Ishikawa (cell line): ENCODE data around the gene TM2D1.

Experiments
- CEBPB ChIP-seq: IDR thresholded peaks from 2 replicates; pipeline ENCODE4 v1.6.1; 2012
- CREB1 ChIP-seq: IDR thresholded peaks from 2 replicates; pipeline ENCODE4 v1.6.1; 2012; ENCODE audit warnings: low read depth
- EGR1 ChIP-seq: IDR thresholded peaks from 2 replicates; pipeline ENCODE4 v1.6.1; 2012
- EP300 ChIP-seq: IDR thresholded peaks from 2 replicates; pipeline ENCODE4 v1.6.1; 2012; ENCODE audit warnings: borderline replicate concordance
- FOXM1 ChIP-seq: IDR thresholded peaks from 2 replicates; pipeline ENCODE4 v1.6.1; 2012; ENCODE audit warnings: low read depth, borderline replicate concordance
- NFIC ChIP-seq: IDR thresholded peaks from 2 replicates; pipeline ENCODE4 v1.6.1; 2012
- RAD21 ChIP-seq: IDR thresholded peaks from 2 replicates; pipeline ENCODE4 v1.6.1; 2012; ENCODE audit warnings: low read depth
- TAF1 ChIP-seq: IDR thresholded peaks from 2 replicates; pipeline ENCODE4 v1.6.1; 2012; ENCODE audit warnings: low read depth, mild to moderate bottlenecking
- TCF12 ChIP-seq: IDR thresholded peaks from 2 replicates; pipeline ENCODE4 v1.6.1; 2012; ENCODE audit warnings: low read depth
- TEAD4 ChIP-seq: IDR thresholded peaks from 2 replicates; pipeline ENCODE4 v1.6.1; 2012
- YY1 ChIP-seq: IDR thresholded peaks from 2 replicates; pipeline ENCODE4 v1.6.1; 2012; ENCODE audit warnings: low read depth
- ZBTB7A ChIP-seq: IDR thresholded peaks from 2 replicates; pipeline ENCODE4 v1.6.1; 2012; ENCODE audit warnings: low read depth
- TF ChIP-seq, protein P1 (sequence below): IDR thresholded peaks from 2 replicates; pipeline ENCODE4 v1.6.1; 2012; ENCODE audit warnings: low read depth, mild to moderate bottlenecking
- TF ChIP-seq, protein P2 (sequence below): IDR thresholded peaks from 2 replicates; pipeline ENCODE4 v1.6.1; 2012
- TF ChIP-seq, protein P3 (sequence below): IDR thresholded peaks from 2 replicates; pipeline ENCODE4 v1.6.1; 2012

Gene TM2D1

DNA sequence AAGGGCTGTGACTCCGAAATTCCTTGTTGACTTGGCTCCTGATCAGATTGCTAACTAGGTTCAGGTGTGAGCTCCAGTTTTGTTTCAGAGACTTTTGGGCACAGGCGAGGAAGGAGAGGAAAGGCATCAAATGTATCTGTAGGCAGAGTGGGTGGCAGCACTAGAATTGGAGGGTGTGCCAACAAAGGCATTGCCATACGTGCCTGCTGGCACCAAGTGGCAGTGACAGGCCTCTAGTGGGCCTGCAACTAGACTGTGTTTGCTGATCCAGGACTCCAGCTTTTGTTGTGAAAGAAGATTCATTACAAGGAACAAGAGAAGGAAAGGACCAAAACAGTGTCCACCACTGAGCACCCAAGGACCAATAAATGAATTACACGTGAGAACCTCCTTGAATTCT is 79.5 kb downstream of the TM2D1 start:
- TF ChIP-seq EGR1, result no peak
- TF ChIP-seq, protein P1, sequence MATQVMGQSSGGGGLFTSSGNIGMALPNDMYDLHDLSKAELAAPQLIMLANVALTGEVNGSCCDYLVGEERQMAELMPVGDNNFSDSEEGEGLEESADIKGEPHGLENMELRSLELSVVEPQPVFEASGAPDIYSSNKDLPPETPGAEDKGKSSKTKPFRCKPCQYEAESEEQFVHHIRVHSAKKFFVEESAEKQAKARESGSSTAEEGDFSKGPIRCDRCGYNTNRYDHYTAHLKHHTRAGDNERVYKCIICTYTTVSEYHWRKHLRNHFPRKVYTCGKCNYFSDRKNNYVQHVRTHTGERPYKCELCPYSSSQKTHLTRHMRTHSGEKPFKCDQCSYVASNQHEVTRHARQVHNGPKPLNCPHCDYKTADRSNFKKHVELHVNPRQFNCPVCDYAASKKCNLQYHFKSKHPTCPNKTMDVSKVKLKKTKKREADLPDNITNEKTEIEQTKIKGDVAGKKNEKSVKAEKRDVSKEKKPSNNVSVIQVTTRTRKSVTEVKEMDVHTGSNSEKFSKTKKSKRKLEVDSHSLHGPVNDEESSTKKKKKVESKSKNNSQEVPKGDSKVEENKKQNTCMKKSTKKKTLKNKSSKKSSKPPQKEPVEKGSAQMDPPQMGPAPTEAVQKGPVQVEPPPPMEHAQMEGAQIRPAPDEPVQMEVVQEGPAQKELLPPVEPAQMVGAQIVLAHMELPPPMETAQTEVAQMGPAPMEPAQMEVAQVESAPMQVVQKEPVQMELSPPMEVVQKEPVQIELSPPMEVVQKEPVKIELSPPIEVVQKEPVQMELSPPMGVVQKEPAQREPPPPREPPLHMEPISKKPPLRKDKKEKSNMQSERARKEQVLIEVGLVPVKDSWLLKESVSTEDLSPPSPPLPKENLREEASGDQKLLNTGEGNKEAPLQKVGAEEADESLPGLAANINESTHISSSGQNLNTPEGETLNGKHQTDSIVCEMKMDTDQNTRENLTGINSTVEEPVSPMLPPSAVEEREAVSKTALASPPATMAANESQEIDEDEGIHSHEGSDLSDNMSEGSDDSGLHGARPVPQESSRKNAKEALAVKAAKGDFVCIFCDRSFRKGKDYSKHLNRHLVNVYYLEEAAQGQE, result no peak
- TF ChIP-seq FOXM1, result no peak
- no peak for TF ChIP-seq ZBTB7A
- TF ChIP-seq RAD21, result no peak
- TF ChIP-seq, protein P2, sequence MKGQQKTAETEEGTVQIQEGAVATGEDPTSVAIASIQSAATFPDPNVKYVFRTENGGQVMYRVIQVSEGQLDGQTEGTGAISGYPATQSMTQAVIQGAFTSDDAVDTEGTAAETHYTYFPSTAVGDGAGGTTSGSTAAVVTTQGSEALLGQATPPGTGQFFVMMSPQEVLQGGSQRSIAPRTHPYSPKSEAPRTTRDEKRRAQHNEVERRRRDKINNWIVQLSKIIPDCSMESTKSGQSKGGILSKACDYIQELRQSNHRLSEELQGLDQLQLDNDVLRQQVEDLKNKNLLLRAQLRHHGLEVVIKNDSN, result no peak
- TF ChIP-seq TAF1, result no peak
- no peak for TF ChIP-seq YY1
- TF ChIP-seq NFIC, result no peak
- no peak for TF ChIP-seq TEAD4
- TF ChIP-seq TCF12, result no peak

DNA sequence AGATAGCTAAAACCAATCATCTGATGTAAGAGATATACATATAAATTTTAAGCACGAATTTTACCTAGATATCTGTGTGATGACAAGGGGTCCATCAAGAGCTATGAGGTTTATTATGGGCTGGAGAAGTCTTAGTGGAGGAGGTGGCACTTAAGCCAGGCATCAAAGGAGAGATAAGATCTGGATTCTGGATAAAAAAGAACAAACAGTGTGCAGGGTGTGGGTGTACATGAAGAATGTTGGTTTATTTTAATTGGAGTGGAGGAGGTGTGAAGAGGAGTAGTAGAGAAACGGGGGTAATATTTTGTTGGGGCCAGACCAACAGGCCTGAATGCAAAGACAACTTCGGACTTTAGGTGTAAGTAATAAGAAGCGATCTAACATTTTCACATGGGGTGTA is 80.6 kb downstream of the TM2D1 start:
- TF ChIP-seq RAD21 (no peak), YY1 (no peak), FOXM1 (no peak)
- TF ChIP-seq, protein P1, result no peak

DNA sequence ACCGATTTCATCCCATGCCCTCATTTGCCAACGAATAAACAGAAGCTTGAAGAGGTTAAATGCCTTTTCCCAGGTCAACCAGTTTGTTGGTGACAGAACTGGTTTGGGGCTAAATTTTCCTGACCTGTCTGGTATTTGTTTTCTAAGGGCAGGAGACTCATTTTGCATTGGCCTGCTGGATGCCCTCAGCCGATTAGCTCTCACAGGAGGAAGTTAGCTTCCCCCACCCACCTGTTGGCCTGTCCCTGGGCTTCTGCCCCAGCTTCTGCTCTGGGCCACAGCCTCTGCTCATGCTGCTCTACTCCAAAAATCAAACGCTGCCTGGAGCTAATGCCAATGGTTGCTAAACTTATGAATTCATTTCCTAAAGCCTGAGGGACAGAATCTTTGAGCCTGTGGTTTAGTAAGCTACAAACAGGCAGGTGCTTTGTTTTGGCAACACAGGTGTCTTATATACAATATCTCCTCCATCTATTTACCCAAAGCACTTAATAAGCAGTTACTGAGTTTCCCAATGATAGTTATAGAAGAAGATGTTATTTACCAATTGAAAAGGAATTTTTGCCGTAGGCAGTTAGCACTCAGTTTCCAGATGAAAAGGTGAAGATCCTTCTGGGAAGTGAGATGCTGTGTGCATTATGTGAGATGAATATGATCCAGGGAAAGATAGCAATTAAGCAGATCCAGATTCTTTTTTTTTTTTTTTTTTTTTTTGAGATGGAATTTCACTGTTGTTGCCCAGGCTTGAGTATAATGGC is 82.3 kb downstream of the TM2D1 start:
- no peak for TF ChIP-seq NFIC
- TF ChIP-seq EP300, result no peak
- TF ChIP-seq CEBPB, result no peak
- no peak for TF ChIP-seq TAF1
- no peak for TF ChIP-seq RAD21
- TF ChIP-seq, protein P2, result no peak
- no peak for TF ChIP-seq FOXM1
- no peak for TF ChIP-seq CREB1
- TF ChIP-seq, protein P1, result no peak
- TF ChIP-seq ZBTB7A, result no peak

DNA sequence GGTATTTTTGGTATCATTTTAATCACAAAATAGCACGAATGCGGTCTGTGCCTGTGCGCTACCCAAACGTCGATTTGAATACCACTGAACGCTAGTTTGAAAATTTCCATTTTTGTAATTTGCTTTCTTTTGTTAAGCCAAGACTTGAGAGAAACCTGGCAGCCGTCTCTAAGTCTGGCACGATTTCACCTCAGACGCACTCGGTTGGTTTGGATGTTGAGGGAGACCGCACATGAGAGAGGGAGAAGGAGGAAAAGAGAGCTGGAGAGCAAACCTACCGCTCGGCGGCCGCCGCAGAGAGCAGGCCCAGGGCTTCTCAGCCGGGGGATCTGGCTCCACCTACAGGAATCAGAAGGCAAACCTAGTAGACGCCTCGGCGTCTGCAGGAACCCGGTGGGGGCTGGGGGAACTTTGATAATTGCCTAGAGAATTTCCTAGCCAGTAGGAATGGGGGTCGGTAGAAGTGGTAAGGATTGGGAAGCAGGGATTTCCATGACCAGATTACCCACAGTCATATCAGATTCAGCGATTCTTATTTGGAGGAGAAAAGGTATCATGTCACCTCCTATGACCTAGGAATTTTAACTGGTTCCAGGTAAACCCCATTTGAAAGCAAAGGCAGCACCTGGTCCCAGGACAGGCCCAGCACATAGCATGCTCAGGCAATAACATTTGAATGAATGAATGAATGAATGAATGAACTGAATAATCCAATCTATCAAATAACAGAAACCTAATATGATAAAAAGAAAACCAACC is 83.2 kb downstream of the TM2D1 start:
- TF ChIP-seq, protein P3, sequence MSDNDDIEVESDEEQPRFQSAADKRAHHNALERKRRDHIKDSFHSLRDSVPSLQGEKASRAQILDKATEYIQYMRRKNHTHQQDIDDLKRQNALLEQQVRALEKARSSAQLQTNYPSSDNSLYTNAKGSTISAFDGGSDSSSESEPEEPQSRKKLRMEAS, result no peak
- no peak for TF ChIP-seq EGR1
- TF ChIP-seq CEBPB, result no peak
- peak; percentile 46 for TF ChIP-seq RAD21
